PC-3 (cell line): ENCODE data around the gene POLDIP2. TPM values are rescaled to one million over a fixed set of nuclear protein-coding genes. Genes with fewer than 3 reads are reported as not detected.

ENCODE experiments used
- ATAC-seq: fragments of 200-7000 bp; cut with Tn5 transposase; 2 replicates; pipeline ENCODE4 v1.9.1; 2020; ENCODE audit warnings: mild to moderate bottlenecking, moderate library complexity
- BruUV-seq: library from RNA; stranded (reverse); fragments of 400-500 nt; replicated peaks from 2 replicates; lab custom pipeline; 2021; lab: Mats Ljungman, UMichigan
- CTCF ChIA-PET: fragments of 300-600 bp; sonication (Branson Sonifier 250); formaldehyde crosslinking; loops from one replicate; lab custom pipeline; 2022; ENCODE audit warnings: antibody characterized with exemption; lab: Charles Lee
- POLR2A ChIA-PET: fragments of 300-600 bp; sonication (Branson Sonifier 250); formaldehyde crosslinking; loops from one replicate; lab custom pipeline; 2022; ENCODE audit warnings: antibody characterized with exemption; ENCODE audit not compliant: unreplicated experiment; lab: Charles Lee
- DNase-seq: peaks from one replicate; pipeline ENCODE4 v3.0.0-alpha.2; 2015
- H2AFZ ChIP-seq: fragments of 300-600 bp; sonication (generic); 2 replicates; pipeline ENCODE4 v1.6.0; 2016; ENCODE audit warnings: antibody characterized with exemption, low read length
- H3F3A ChIP-seq: fragments of 300-600 bp; sonication (generic); one replicate; pipeline ENCODE4 v1.6.0; 2017; ENCODE audit warnings: antibody characterized with exemption, low read length, control low read depth, mild to moderate bottlenecking; ENCODE audit not compliant: unreplicated experiment
- H3K27ac ChIP-seq: fragments of 300-600 bp; sonication (generic); 2 replicates; pipeline ENCODE4 v1.5.1; 2016; ENCODE audit warnings: mild to moderate bottlenecking, low read length
- H3K27me3 ChIP-seq: fragments of 300-600 bp; sonication (generic); 2 replicates; pipeline ENCODE4 v1.6.1; 2016; ENCODE audit warnings: low read length, mixed read lengths
- H3K36me3 ChIP-seq: fragments of 300-600 bp; sonication (generic); 2 replicates; pipeline ENCODE4 v1.6.1; 2016; ENCODE audit warnings: low read depth, mixed run types, low read length, mixed read lengths
- H3K4me1 ChIP-seq: fragments of 300-600 bp; sonication (generic); 2 replicates; pipeline ENCODE4 v1.5.1; 2016; ENCODE audit warnings: low read length; ENCODE audit not compliant: insufficient read depth
- H3K4me2 ChIP-seq: fragments of 300-600 bp; sonication (generic); 2 replicates; pipeline ENCODE4 v1.6.0; 2016; ENCODE audit warnings: low read length
- H3K4me3 ChIP-seq: fragments of 300-600 bp; sonication (generic); 2 replicates; pipeline ENCODE4 v1.5.1; 2016; ENCODE audit warnings: mild to moderate bottlenecking, low read length, mixed read lengths
- H3K79me2 ChIP-seq: fragments of 300-600 bp; sonication (generic); 2 replicates; pipeline ENCODE4 v1.6.1; 2017; ENCODE audit warnings: low read length, mixed read lengths
- H3K9ac ChIP-seq: fragments of 300-600 bp; sonication (generic); 2 replicates; pipeline ENCODE4 v1.6.0; 2016; ENCODE audit warnings: mild to moderate bottlenecking, low read length
- H3K9me2 ChIP-seq: fragments of 300-600 bp; sonication (generic); replicated peaks from 2 replicates; pipeline ENCODE4 v1.6.1; 2016; ENCODE audit warnings: mixed run types, low read length, mixed read lengths
- H3K9me3 ChIP-seq: fragments of 300-600 bp; sonication (generic); 2 replicates; pipeline ENCODE4 v1.6.1; 2016; ENCODE audit warnings: low read length, mixed read lengths
- H4K20me1 ChIP-seq: fragments of 300-600 bp; sonication (generic); 2 replicates; pipeline ENCODE4 v1.6.1; 2016; ENCODE audit warnings: low read length, mixed read lengths
- CTCF ChIP-seq: fragments of 300-600 bp; sonication (generic); conservative IDR thresholded peaks from 2 replicates; pipeline ENCODE4 v1.5.1; 2017; ENCODE audit warnings: antibody characterized with exemption, low read depth, mild to moderate bottlenecking, low read length
- EZH2 ChIP-seq: fragments of 300-600 bp; sonication (generic); IDR thresholded peaks from one replicate; pipeline ENCODE4 v1.6.1; 2017; ENCODE audit warnings: antibody characterized with exemption, mild to moderate bottlenecking, low read length; ENCODE audit not compliant: unreplicated experiment
- EZH2phosphoT487 ChIP-seq: fragments of 300-600 bp; sonication (generic); IDR thresholded peaks from 2 replicates; pipeline ENCODE4 v1.6.1; 2018; ENCODE audit warnings: mild to moderate bottlenecking, antibody characterized with exemption, low read length, borderline replicate concordance
- intact Hi-C: fragments of 100-400 bp; cut with micrococcal nuclease; formaldehyde crosslinking; loops from 2 replicates; pipeline ENCODE4 v1.9.0; 2023
- total RNA-seq: library from RNA; depleted of rRNA; stranded (reverse); fragments of >200 nt; gene quantifications from 2 replicates; pipeline ENCODE4 v1.2.3, GENCODE V29; 2014

Gene POLDIP2
- total RNA-seq, 1 experiment from 2014 or later, result 137 TPM

- Histone ChIP-seq H3K79me2 (no peaks in the 10 kb centered on the region), H3K4me1 (peaks cover 18% of the 10 kb centered on the region), H3K27ac (no peak overlapping the region), H2AFZ (no peak overlapping the region), H3K4me3 (no peak overlapping the region), H3K27me3 (no peaks in the 10 kb centered on the region), H3K9me2 (no peaks in the 10 kb centered on the region), H3K9me3 (no peaks in the 10 kb centered on the region), H4K20me1 (no peaks in the 10 kb centered on the region), H3K4me2 (peak overlapping the region; percentile 51), H3K36me3 (no peaks in the 10 kb centered on the region), H3K9ac (no peak overlapping the region), H3F3A (no peaks in the 10 kb centered on the region)
- intact Hi-C loops, result no loop called here
- BruUV-seq, result no TSS peak
- ChIA-PET CTCF (no interaction called here), POLR2A (no interaction called here)
- peak; percentile 88 for DNase-seq
- TF ChIP-seq EZH2 (no peak), CTCF (no peak), EZH2phosphoT487 (no peak)
- peak; percentile 8; the same call in 1 of the 2 replicates for ATAC-seq
These were observed 22.8 kb upstream of the POLDIP2 start for GRCh38 chr17:28379814-28380801.

- H3K4me2 ChIP-seq, result no peak overlapping the region
- H3K27me3 ChIP-seq, result no peaks in the 10 kb centered on the region
- H3K4me1 ChIP-seq, result no peaks in the 10 kb centered on the region
- ATAC-seq, result no peak
- TF ChIP-seq EZH2 (no peak), EZH2phosphoT487 (no peak), CTCF (no peak)
- no peak overlapping the region for H3K27ac ChIP-seq
- H3K9ac ChIP-seq, result no peak overlapping the region
- ChIA-PET POLR2A (no interaction called here), CTCF (no interaction called here)
- H3K4me3 ChIP-seq, result no peak overlapping the region
- no peaks in the 10 kb centered on the region for H3K79me2 ChIP-seq
- H4K20me1 ChIP-seq, result no peaks in the 10 kb centered on the region
- H3K9me2 ChIP-seq, result no peaks in the 10 kb centered on the region
- no peaks in the 10 kb centered on the region for H3K9me3 ChIP-seq
- no peaks in the 10 kb centered on the region for H3K36me3 ChIP-seq
- BruUV-seq, result no TSS peak
- no peaks in the 10 kb centered on the region for H3F3A ChIP-seq
- H2AFZ ChIP-seq, result no peak overlapping the region
- no peak for DNase-seq
- intact Hi-C loops, result no loop called here
These were observed 15.6 kb upstream of the POLDIP2 start for GRCh38 chr17:28372945-28373274.
